ENCODE data around the gene DLX1.
A peak's percentile ranks its signal among the peaks of the same experiment; 100 is the strongest.
"Not testable (repeated sequence)": the region's sequence is repeated elsewhere in the genome, so short reads cannot be mapped to it uniquely, and the experiment has no call there.

Gene DLX1

DNA sequence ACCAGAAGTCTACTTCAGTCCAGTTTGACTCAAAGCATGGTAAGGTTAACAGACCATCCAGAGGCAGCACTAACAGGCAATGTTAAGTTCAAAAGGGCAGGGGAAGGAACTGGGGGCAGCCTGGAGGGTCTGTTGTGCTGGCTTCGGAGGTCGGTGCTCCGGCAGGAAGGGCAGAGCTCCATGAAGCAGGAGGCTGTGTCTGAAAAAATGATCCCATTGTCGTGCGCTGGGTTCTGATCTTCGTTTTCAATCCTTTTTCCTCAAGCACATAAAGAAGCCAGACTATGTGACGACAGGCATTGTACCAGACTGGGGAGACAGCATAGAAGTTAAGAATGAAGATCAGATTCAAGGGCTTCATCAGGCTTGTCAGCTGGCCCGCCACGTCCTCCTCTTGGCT, 21.9 kb upstream of the DLX1 start:
- DNase-seq: no peak

GRCh38 chr2:172065111-172065510, 20.2 kb upstream of the DLX1 start:
- no peak for DNase-seq

- DNase-seq: no peak
Measured at GRCh38 chr2:172066394-172066886, 18.9 kb upstream of the DLX1 start.

DNA sequence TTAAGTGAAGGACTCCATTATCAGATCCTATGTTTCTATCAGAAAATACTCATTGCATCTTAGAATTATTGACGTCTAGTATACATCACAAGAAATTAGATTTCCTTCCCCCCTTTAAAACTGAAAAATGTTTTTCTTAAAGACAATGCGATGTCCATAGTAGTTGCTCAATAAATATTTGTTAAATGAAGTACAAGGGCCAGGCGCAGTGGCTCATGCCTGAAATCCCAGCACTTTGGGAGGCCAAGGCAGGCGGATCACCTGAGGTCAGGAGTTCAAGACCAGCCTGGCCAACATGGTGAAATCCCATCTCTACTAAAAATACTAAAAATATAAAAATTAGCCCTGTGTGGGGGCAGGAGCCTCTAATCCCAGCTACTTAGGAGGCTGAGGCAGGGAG, 17.4 kb upstream of the DLX1 start:
- not testable (repeated sequence) for DNase-seq

GRCh38 chr2:172070936-172071335, 14.4 kb upstream of the DLX1 start:
- DNase-seq: no peak

GRCh38 chr2:172072303-172072702, 13.0 kb upstream of the DLX1 start:
- no peak for DNase-seq

- no peak for DNase-seq
Measured at GRCh38 chr2:172072706-172073105, 12.6 kb upstream of the DLX1 start.

GRCh38 chr2:172073518-172073917, 11.8 kb upstream of the DLX1 start:
- DNase-seq: no peak

- DNase-seq: no peak
Measured at GRCh38 chr2:172074254-172074653, 11.1 kb upstream of the DLX1 start.

GRCh38 chr2:172079416-172079815, 5.9 kb upstream of the DLX1 start:
- DNase-seq: no peak

DNA sequence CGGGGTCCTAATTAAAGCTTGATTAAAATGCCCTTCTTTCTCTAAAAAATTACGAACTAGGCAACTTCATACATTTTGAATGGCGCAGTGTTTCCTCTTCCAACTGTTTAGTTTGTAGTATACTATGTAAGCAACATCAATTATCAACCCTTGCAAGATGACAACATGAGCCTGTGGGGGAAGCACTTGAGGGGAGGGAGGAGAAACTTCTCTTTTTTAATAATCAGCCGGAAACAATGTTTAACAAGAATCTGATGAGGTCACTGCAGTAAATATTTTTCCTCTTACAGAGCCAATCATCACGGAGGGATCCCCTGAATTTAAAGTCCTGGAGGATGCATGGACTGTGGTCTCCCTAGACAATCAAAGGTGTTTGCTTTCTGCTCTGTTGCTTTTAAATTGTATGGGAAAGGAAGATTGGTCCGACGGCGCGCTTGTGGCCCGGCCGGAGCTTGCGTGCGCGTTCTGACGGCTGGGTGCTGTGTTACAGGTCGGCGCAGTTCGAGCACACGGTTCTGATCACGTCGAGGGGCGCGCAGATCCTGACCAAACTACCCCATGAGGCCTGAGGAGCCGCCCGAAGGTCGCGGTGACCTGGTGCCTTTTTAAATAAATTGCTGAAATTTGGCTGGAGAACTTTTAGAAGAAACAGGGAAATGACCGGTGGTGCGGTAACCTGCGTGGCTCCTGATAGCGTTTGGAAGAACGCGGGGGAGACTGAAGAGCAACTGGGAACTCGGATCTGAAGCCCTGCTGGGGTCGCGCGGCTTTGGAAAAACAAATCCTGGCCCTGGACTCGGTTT, 5.3 kb upstream of the DLX1 start:
- no peak for DNase-seq

- no peak for DNase-seq
Measured at GRCh38 chr2:172080641-172081220, 4.6 kb upstream of the DLX1 start.

DNA sequence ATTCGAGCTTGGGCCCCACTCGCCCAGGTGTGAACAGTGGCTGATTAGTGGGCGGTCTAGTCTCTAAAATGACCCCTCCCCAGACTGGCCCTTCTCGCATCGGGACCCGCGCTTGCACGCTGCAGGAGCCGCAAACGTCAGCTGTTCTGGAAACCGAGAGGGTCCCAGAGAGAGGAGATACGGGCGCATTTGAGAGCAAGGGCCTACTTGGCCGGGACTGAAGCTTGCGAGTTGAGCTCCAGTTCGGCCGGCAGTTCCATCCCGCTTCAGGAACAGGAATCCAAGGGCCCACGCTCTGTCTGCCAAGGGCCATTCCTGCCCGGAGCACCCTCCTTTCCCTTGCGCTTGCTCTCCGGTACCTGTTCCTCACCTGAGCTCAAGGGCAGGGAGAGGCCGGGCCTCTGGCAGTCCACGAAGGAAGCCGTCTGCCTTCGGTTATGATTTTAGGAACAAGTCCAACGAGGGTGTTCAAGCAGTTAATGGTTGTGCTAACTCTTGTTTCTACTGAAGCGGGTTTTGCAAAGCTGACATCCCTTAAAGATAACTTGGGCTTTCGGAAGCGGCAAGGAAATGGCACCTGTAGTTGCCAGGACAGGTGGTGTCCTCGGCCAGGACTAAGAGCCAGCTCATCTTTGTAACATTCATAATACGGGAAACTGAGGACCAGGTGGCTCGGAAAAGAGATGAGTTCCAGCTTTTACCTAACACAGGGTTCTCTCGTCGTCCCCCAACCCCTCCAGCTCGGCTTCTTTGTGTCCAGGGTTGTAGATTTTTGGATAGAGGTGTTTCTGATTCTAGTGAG, 3.9 kb upstream of the DLX1 start:
- no peak for DNase-seq

- DNase-seq: no peak
Measured at GRCh38 chr2:172082105-172082943, 3.0 kb upstream of the DLX1 start.

GRCh38 chr2:172082944-172083627, 2.2 kb upstream of the DLX1 start:
- no peak for DNase-seq

DNA sequence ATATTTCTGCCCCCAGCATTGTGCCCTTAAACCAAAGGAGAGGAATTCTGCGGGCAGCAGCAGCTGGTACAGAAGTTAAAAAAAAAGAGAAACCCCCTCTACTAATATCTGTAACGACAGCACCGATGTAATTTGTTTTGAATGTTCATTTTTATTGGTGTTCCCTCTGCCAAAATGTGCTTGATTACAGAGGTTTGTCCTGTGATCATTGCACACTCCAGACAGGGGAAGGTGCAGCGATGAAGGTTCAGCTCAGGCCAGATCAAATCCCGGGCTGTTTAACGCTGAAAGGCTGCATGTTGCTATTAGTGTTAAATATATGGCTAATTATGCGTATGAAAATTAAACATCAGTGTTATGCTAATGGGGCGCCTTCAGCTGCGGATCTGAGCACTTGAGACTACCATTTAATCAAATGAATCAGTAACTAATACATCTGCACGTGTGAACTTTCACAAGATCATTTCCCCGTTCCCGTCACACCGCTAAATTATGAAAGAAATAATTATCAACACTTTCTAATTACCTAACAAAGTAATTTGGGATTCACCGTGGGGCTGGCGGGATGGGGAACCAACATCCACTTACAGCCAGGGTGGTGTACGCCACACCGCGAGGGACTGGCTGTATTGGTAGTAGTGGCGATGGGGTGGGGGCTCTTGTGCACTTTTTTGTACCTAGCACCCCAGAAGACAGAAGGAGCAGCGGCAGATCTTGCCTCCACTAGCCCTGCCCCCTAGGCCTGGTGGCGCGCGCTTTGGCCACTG, 1.5 kb upstream of the DLX1 start:
- no peak for DNase-seq

DNA sequence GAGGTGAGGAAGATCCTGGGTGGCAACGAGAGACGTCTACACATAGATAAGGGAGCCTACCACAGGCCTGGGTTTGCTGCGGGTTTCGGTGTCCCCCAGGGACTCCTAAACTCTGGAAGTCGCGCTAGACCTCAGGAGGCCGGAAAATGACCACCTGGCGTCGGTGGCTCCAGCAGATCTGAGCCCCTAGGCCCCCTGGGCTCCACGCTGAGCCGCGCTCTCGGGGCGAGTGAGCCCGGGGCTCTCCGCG, 987 bp upstream of the DLX1 start:
- no peak for DNase-seq

DNA sequence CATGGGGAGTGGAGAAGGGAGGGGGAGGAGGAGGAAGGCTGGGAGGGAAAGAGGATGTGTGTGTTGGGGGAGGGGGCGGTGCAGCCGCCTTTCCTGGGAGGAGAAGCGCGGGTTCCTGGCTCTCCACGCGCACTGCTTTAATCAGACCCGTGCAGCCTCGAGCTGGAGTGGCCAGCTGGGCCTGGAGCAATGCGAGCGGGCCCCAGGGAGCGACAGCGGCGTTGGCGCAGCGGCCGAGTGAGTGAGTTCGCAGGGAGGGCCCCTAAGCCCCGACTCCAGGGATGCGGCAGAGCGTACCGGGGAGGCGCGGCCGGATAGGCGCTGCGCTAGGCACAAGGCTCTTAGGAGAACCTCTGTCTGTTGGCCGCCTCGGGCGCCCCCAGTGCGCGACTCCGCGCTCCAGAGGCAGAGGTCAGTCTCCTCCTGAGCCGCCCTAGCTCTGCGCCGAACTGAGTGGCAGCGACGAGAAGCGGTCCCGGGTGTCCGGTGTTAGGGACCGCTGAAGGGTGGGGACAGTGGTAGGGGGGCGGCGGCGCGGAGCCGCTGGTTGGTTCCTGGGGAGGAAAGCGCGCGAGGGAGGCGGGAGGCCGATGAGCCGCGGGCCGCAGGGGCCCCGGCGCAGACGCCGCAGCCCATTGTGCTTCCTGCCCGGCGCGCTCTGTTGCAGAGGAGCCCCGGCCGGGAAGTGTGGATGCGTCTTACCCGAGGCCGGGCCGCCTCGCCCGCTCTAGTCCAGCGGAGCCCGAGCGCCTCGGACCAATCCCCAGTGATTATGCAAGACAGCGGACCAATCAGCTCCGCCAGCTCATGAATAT, 455 bp upstream of the DLX1 start:
- DNase-seq: peak in 38 of 56 donors; percentile 14 to 80 (median 44)
